H9 (cell line): ENCODE results near the gene ARHGDIA. TPM values are rescaled to one million over a fixed set of nuclear protein-coding genes. Genes with fewer than 3 reads are reported as not detected.

Experiments
- DNase-seq: peaks from one replicate; pipeline ENCODE4 v3.0.0-alpha.2; 2017
- H2AFZ ChIP-seq: one replicate; pipeline ENCODE4 v1.6.1; 2013; ENCODE audit warnings: mild to moderate bottlenecking, low read length, control low read depth, moderate library complexity
- H2AK5ac ChIP-seq: 2 replicates; pipeline ENCODE4 v1.6.1; 2013; ENCODE audit warnings: low read length, control low read depth, mixed read lengths; ENCODE audit not compliant: insufficient read length
- H2BK120ac ChIP-seq: one replicate; pipeline ENCODE4 v1.6.1; 2013; ENCODE audit warnings: low read depth, mild to moderate bottlenecking, low read length, control low read depth, inconsistent platforms; ENCODE audit not compliant: poor library complexity, severe bottlenecking
- H2BK12ac ChIP-seq: 2 replicates; pipeline ENCODE4 v1.6.1; 2013; ENCODE audit warnings: low read length, control low read depth, mixed read lengths, low read depth; ENCODE audit not compliant: insufficient read length
- H2BK15ac ChIP-seq: 2 replicates; pipeline ENCODE4 v1.6.1; 2013; ENCODE audit warnings: low read depth, low read length, control low read depth
- H2BK20ac ChIP-seq: one replicate; pipeline ENCODE4 v1.6.1; 2013; ENCODE audit warnings: low read depth, mild to moderate bottlenecking, low read length, control low read depth, inconsistent platforms; ENCODE audit not compliant: poor library complexity, severe bottlenecking
- H2BK5ac ChIP-seq: 2 replicates; pipeline ENCODE4 v1.6.1; 2013; ENCODE audit warnings: low read length, control low read depth, mixed read lengths; ENCODE audit not compliant: insufficient read length
- H3K14ac ChIP-seq: 2 replicates; pipeline ENCODE4 v1.6.1; 2013; ENCODE audit warnings: low read length, control low read depth; ENCODE audit not compliant: insufficient read depth
- H3K18ac ChIP-seq: 2 replicates; pipeline ENCODE4 v1.6.1; 2013; ENCODE audit warnings: low read depth, mild to moderate bottlenecking, mixed read lengths, low read length, control low read depth; ENCODE audit not compliant: insufficient read length
- H3K23ac ChIP-seq: 2 replicates; pipeline ENCODE4 v1.6.1; 2013; ENCODE audit warnings: low read length, control low read depth, mixed read lengths, low read depth; ENCODE audit not compliant: insufficient read length
- H3K23me2 ChIP-seq: 2 replicates; pipeline ENCODE4 v1.6.1; 2013; ENCODE audit warnings: low read depth, mild to moderate bottlenecking, mixed read lengths, low read length, control low read depth; ENCODE audit not compliant: insufficient read length, poor library complexity, severe bottlenecking
- H3K27ac ChIP-seq: 2 replicates; pipeline ENCODE4 v1.5.1; 2013; ENCODE audit warnings: low read length, control low read depth, mixed read lengths, low read depth; ENCODE audit not compliant: insufficient read length
- H3K27me3 ChIP-seq: 2 replicates; pipeline ENCODE4 v1.6.1; 2013; ENCODE audit warnings: low read length, control low read depth, inconsistent platforms; ENCODE audit not compliant: insufficient read depth
- H3K4ac ChIP-seq: 2 replicates; pipeline ENCODE4 v1.6.1; 2013; ENCODE audit warnings: low read depth, mild to moderate bottlenecking, control low read depth, inconsistent platforms, low read length, moderate library complexity
- H3K4me1 ChIP-seq: 2 replicates; pipeline ENCODE4 v1.6.1; 2013; ENCODE audit warnings: low read length, control low read depth, inconsistent platforms; ENCODE audit not compliant: insufficient read depth
- H3K4me2 ChIP-seq: 2 replicates; pipeline ENCODE4 v1.6.1; 2013; ENCODE audit warnings: low read length, control low read depth, mixed read lengths; ENCODE audit not compliant: insufficient read length, insufficient read depth
- H3K56ac ChIP-seq: 2 replicates; pipeline ENCODE4 v1.6.1; 2013; ENCODE audit warnings: low read depth, mild to moderate bottlenecking, mixed read lengths, low read length, control low read depth; ENCODE audit not compliant: insufficient read length
- H3K79me1 ChIP-seq: 2 replicates; pipeline ENCODE4 v1.6.1; 2013; ENCODE audit warnings: low read depth, mild to moderate bottlenecking, moderate library complexity, low read length, control low read depth, inconsistent platforms; ENCODE audit not compliant: insufficient read depth, poor library complexity, severe bottlenecking
- H3K79me2 ChIP-seq: 2 replicates; pipeline ENCODE4 v1.6.1; 2013; ENCODE audit warnings: low read length, control low read depth, inconsistent platforms; ENCODE audit not compliant: insufficient read depth
- H3K9ac ChIP-seq: 2 replicates; pipeline ENCODE4 v1.6.1; 2013; ENCODE audit warnings: low read length, control low read depth, mixed read lengths; ENCODE audit not compliant: insufficient read length; ENCODE audit errors: extremely low read depth
- H3K9me3 ChIP-seq: one replicate; pipeline ENCODE4 v1.6.1; 2013; ENCODE audit warnings: low read depth, low read length, inconsistent platforms; ENCODE audit not compliant: control insufficient read depth
- H3T11ph ChIP-seq: one replicate; pipeline ENCODE4 v1.6.1; 2013; ENCODE audit warnings: mild to moderate bottlenecking, low read length, control low read depth, inconsistent platforms
- H4K20me1 ChIP-seq: one replicate; pipeline ENCODE4 v1.6.1; 2013; ENCODE audit not compliant: control insufficient read depth, insufficient read length, insufficient read depth
- H4K5ac ChIP-seq: 2 replicates; pipeline ENCODE4 v1.6.1; 2013; ENCODE audit warnings: low read depth, mild to moderate bottlenecking, mixed read lengths, low read length, control low read depth; ENCODE audit not compliant: insufficient read length
- H4K8ac ChIP-seq: replicated peaks from 2 replicates; pipeline ENCODE4 v1.6.1; 2013; ENCODE audit warnings: low read length, control low read depth, mixed read lengths, low read depth; ENCODE audit not compliant: insufficient read length
- H4K91ac ChIP-seq: 2 replicates; pipeline ENCODE4 v1.6.1; 2013; ENCODE audit warnings: low read depth, mild to moderate bottlenecking, moderate library complexity, mixed read lengths, low read length, control low read depth; ENCODE audit not compliant: insufficient read length
- H3K27ac Mint-ChIP-seq, 3 experiments: 2 replicates in 2 of 3; 3 replicates in 1 of 3; pipeline ENCODE4 v1.8.0; 2020 to 2021; ENCODE audit warnings: mixed read lengths in 3 of 3, mild to moderate bottlenecking in 1 of 3, moderate library complexity in 1 of 3
- H3K27me3 Mint-ChIP-seq: 2 replicates; pipeline ENCODE4 v1.8.0; 2021; ENCODE audit warnings: low read depth, mild to moderate bottlenecking, moderate library complexity, mixed read lengths
- H3K36me3 Mint-ChIP-seq, 3 experiments: 2 replicates in 2 of 3; 3 replicates in 1 of 3; pipeline ENCODE4 v1.8.0; 2020 to 2021; ENCODE audit warnings: low read depth in 3 of 3, mixed read lengths in 3 of 3; ENCODE audit not compliant: insufficient read depth in 1 of 3
- H3K4me1 Mint-ChIP-seq, 2 experiments: 2 replicates each; pipeline ENCODE4 v1.8.0; 2020; ENCODE audit warnings: mixed read lengths in 2 of 2
- H3K4me3 Mint-ChIP-seq, 2 experiments: 2 replicates in 1 of 2; 3 replicates in 1 of 2; pipeline ENCODE4 v1.8.0; 2020 to 2021; ENCODE audit warnings: mild to moderate bottlenecking in 2 of 2, mixed read lengths in 2 of 2, moderate library complexity in 1 of 2
- H3K9me3 Mint-ChIP-seq, 2 experiments: 2 replicates in 1 of 2; 3 replicates in 1 of 2; pipeline ENCODE4 v1.8.0; 2020; ENCODE audit warnings: mild to moderate bottlenecking in 2 of 2, mixed read lengths in 2 of 2, moderate library complexity in 1 of 2
- CTCF ChIP-seq: fragments of 200-600 bp; sonication (generic); conservative IDR thresholded peaks from 3 replicates; pipeline ENCODE4 v1.8.0; 2021; ENCODE audit warnings: antibody characterized with exemption, mild to moderate bottlenecking
- WGBS: extraction: QIAGEN DNeasy Blood & Tissue Kit; methylation state at CpG from one replicate; pipeline ENCODE4 v1.1.7; 2013; ENCODE audit warnings: missing lambda C conversion rate, low lambda C conversion rate, mixed read lengths; ENCODE audit not compliant: insufficient read length; ENCODE audit errors: extremely low coverage; 5-methylcytosine and 5-hydroxymethylcytosine counted together
- total RNA-seq: library from RNA; stranded (reverse); gene quantifications from 2 replicates; pipeline ENCODE4 v1.2.1, GENCODE V29; 2021

Gene ARHGDIA
- total RNA-seq, 1 experiment from 2014 or later = 247 TPM

DNA sequence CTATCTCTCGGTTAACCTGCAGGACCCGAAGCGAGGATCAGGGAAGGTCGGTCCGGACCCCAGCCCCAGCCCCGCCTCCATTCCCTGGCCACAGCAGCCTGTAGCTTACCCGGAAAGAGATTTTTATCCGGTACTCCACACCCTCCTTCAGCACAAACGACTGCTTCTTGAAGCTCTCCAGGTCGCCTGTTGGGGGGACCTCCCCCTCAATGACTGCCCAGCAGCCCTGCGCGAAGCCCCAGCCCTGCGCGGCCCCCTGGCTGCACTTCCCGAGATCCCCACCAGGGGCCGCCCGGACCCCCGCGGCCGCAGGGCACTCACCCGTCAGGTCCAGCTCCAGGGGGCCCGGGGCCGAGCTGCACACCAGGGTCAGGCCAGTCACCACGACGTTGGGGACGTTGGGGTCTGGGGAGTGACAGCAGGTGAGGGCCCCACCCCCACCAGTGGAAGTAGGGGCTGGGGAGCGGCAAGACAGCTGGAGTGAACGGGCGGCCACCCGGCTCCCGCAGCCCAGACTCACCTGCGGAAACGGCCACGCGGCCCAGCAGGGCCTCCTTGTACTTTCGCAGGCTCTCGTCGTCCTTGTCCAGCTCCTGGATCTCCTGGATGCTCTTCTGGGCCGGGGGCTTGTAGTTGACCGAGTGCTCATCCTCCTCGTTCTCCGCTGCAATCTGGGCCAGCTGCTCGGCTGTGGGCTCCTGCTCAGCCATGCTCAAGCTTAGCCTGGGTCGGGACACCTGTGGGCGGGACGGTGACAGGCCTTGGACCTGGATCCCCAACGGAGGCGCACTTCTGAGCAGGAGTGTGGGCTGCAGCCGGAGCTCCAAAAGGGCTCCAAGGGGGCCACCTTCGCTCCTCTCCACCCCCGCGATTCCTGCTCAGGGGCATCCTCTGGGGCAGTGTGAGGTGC, 1.7 kb downstream of the ARHGDIA start:
- H2BK12ac ChIP-seq = no peak overlapping the region
- H2AK5ac ChIP-seq = no peak overlapping the region
- no CpG with 5 or more reads among the region's 52 CpGs for WGBS
- Mint-ChIP-seq H3K27me3 (no peaks in the 10 kb centered on the region; the same call in 1 of the 2 replicates), H3K4me3 (peak overlapping the region; percentile 77 to 86), H3K9me3 (no peaks in the 10 kb centered on the region), H3K4me1 (peaks cover 17 to 34% of the 10 kb centered on the region in 2 experiments), H3K27ac (peak overlapping the region in 2 of 3 experiments; percentile 92 to 95; a peak in 4 of 7 replicates), H3K36me3 (peaks cover 5 to 16% (median 13%) of the 10 kb centered on the region in 3 experiments; a peak in 6 of 7 replicates)
- H3K4me1 ChIP-seq = no peaks in the 10 kb centered on the region
- H3K4ac ChIP-seq = no peak overlapping the region
- H2BK120ac ChIP-seq = no peak overlapping the region
- no peaks in the 10 kb centered on the region for H3K79me1 ChIP-seq
- H3K23me2 ChIP-seq = peaks cover 8% of the 10 kb centered on the region
- no peak overlapping the region for H4K8ac ChIP-seq
- H2AFZ ChIP-seq = no peak overlapping the region
- no peak overlapping the region for H3T11ph ChIP-seq
- H2BK20ac ChIP-seq = no peak overlapping the region
- H3K9ac ChIP-seq = peak overlapping the region; percentile 16
- H3K14ac ChIP-seq = 0 out of 2 replicates have a peak overlapping the region, but pooled peaks have one; percentile 14
- H4K20me1 ChIP-seq = no peaks in the 10 kb centered on the region
- DNase-seq = peak; percentile 86
- H2BK5ac ChIP-seq = no peak overlapping the region
- H3K9me3 ChIP-seq = no peaks in the 10 kb centered on the region
- no peak overlapping the region for H4K5ac ChIP-seq
- H3K4me2 ChIP-seq = peak overlapping the region; percentile 61
- no peak overlapping the region for H3K23ac ChIP-seq
- H2BK15ac ChIP-seq = no peak overlapping the region
- H3K27ac ChIP-seq = no peak overlapping the region
- no peaks in the 10 kb centered on the region for H3K79me2 ChIP-seq
- no peak overlapping the region for H3K56ac ChIP-seq
- TF ChIP-seq CTCF = peak; percentile 98
- H4K91ac ChIP-seq = no peak overlapping the region
- no peaks in the 10 kb centered on the region for H3K27me3 ChIP-seq
- no peak overlapping the region for H3K18ac ChIP-seq
